Vagina (tissue), 2 donors: Measurements from ENCODE around the gene GKN1.

ENCODE experiments used
- POLR2AphosphoS5 ChIP-seq, 2 donors: sonication (generic); formaldehyde crosslinking; IDR thresholded peaks; one replicate each; pipeline ENCODE4 v1.9.0; 2017; ENCODE audit warnings: antibody characterized with exemption in 2 of 2, mild to moderate bottlenecking in 2 of 2, low read depth in 1 of 2; ENCODE audit not compliant: insufficient read depth in 1 of 2
- TF ChIP-seq, protein P1 (sequence below), 3 experiments: fragments of 450-650 bp in 2 of 3; fragments of 200-600 bp in 1 of 3; sonication (generic) in 1 of 3; IDR thresholded peaks; one replicate each; pipeline ENCODE4 v1.5.1; 2017 to 2019; ENCODE audit warnings: antibody characterized with exemption in 3 of 3, mild to moderate bottlenecking in 2 of 3, moderate library complexity in 2 of 3

DNA sequence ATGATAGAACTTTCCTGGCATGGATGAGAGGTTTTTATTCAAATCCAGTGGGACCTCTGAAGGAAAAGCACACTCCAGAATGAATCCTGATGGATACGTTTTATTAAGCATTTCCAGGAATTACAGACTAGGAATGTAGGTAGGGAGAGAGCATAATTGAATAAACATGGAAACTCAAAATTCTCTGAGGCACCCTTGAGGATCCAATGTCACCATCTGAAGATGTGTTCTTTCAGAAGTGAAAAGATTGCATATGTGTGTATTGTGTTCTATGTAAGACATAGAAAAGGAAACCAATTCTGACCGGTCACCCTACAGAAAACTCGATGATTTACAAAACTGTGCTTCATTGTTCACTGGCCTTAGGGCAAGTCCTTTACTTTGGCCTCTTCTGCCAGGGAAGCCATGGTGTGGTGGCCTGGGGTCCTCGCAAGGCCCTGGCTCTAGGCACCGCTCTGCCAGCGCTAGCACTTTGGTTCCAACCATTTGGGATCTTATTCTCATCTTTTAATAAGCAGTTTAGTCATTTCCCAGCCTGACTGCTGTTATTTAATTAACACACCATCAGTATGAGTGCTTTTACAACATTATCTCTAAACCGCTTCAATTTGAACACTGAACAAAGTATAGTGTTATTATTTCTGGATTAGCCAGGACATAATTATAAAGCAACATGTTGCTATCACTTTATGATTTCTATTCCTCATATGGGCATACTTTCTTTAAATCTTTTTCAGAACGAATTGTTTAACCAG is 4.5 kb upstream of the GKN1 start:
- TF ChIP-seq, protein P1, sequence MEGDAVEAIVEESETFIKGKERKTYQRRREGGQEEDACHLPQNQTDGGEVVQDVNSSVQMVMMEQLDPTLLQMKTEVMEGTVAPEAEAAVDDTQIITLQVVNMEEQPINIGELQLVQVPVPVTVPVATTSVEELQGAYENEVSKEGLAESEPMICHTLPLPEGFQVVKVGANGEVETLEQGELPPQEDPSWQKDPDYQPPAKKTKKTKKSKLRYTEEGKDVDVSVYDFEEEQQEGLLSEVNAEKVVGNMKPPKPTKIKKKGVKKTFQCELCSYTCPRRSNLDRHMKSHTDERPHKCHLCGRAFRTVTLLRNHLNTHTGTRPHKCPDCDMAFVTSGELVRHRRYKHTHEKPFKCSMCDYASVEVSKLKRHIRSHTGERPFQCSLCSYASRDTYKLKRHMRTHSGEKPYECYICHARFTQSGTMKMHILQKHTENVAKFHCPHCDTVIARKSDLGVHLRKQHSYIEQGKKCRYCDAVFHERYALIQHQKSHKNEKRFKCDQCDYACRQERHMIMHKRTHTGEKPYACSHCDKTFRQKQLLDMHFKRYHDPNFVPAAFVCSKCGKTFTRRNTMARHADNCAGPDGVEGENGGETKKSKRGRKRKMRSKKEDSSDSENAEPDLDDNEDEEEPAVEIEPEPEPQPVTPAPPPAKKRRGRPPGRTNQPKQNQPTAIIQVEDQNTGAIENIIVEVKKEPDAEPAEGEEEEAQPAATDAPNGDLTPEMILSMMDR (IDR thresholded peaks at IDR 0.05) = no peak
- TF ChIP-seq POLR2AphosphoS5 (IDR thresholded peaks at IDR 0.05; ENCODE audit: insufficient read depth in 1 of 2, low read depth in 1 of 2) = no peak
